K562 (cell line): ENCODE results near the gene GABPB2. TPM values are rescaled to one million over a fixed set of nuclear protein-coding genes. Genes with fewer than 3 reads are reported as not detected.

Experiments used
- ATF7 ChIP-seq: fragments of 450-650 bp; IDR thresholded peaks from 2 replicates; pipeline ENCODE4 v1.7.1; 2014; ENCODE audit warnings: mild to moderate bottlenecking, moderate library complexity
- BRF1 ChIP-seq: IDR thresholded peaks from 3 replicates; pipeline ENCODE4 v1.6.1; 2011; ENCODE audit warnings: borderline replicate concordance, mild to moderate bottlenecking; ENCODE audit not compliant: insufficient read length; ENCODE audit errors: extremely low read depth
- CHCHD3 ChIP-seq: fragments of 250-450 bp; sonication (Bioruptor Pico); IDR thresholded peaks from 2 replicates; pipeline ENCODE4 v2.1.2; 2022; ENCODE audit warnings: mild to moderate bottlenecking
- ETV5 ChIP-seq: sonication (generic); formaldehyde crosslinking; IDR thresholded peaks from 2 replicates; pipeline ENCODE4 v1.4.0; 2020; ENCODE audit warnings: low read depth, mild to moderate bottlenecking, missing genetic modification reagents
- HDAC1 ChIP-seq, 2 experiments: fragments of 450-650 bp; IDR thresholded peaks; 2 replicates each; pipeline ENCODE4 v1.6.1; 2016 to 2017; ENCODE audit warnings: inconsistent platforms in 1 of 2, mild to moderate bottlenecking in 1 of 2, moderate library complexity in 1 of 2
- KLF10 ChIP-seq: fragments of 250-450 bp; sonication (Bioruptor Pico); IDR thresholded peaks from 2 replicates; pipeline ENCODE4 v1.6.1; 2021; ENCODE audit warnings: matching md5 sums
- MIER1 ChIP-seq: fragments of 450-650 bp; IDR thresholded peaks from 2 replicates; pipeline ENCODE4 v1.6.1; 2016; ENCODE audit warnings: antibody characterized with exemption, mild to moderate bottlenecking, low read depth
- NFE2L1 ChIP-seq: fragments of 450-650 bp; IDR thresholded peaks from 2 replicates; pipeline ENCODE4 v1.6.1; 2016; ENCODE audit warnings: missing genetic modification characterization, low read depth, mild to moderate bottlenecking, missing compliant biosample characterization, moderate library complexity, borderline replicate concordance
- PHB ChIP-seq: fragments of 250-450 bp; sonication (Bioruptor Pico); IDR thresholded peaks from 2 replicates; pipeline ENCODE4 v1.5.0; 2021
- RBM39 ChIP-seq: fragments of 200-400 bp; formaldehyde crosslinking; optimal IDR thresholded peaks from 2 replicates; pipeline ENCODE3; 2018; ENCODE audit warnings: low read depth, low read length
- RFX7 ChIP-seq: fragments of 250-450 bp; sonication (Bioruptor Pico); IDR thresholded peaks from 2 replicates; pipeline ENCODE4 v1.5.1; 2021; ENCODE audit warnings: mild to moderate bottlenecking
- SMAD1 ChIP-seq: fragments of 150-350 bp; IDR thresholded peaks from 2 replicates; pipeline ENCODE4 v1.6.1; 2014; ENCODE audit warnings: low read length, low read depth; ENCODE audit not compliant: partially characterized antibody
- ZNF263 ChIP-seq: sonication (generic); formaldehyde crosslinking; IDR thresholded peaks from 2 replicates; pipeline ENCODE4 v1.8.0; 2022; ENCODE audit warnings: mild to moderate bottlenecking, missing genetic modification reagents, borderline replicate concordance
- ZNF785 ChIP-seq: fragments of 250-450 bp; sonication (Bioruptor Pico); IDR thresholded peaks from 2 replicates; pipeline ENCODE4 v1.4.0; 2020; ENCODE audit warnings: mild to moderate bottlenecking
- polyA plus RNA-seq, 8 experiments: library from polyadenylated mRNA; depleted of rRNA in 4 of 8; stranded (reverse) in 5 of 8; unstranded in 3 of 8; fragments of >200 nt; fragmentation: Nextera tagmentation in 2 of 8; fragmentation: Illumina TruSeq in 1 of 8; extraction: Ambion mirVana in 2 of 8; extraction: Trizol in 1 of 8; gene quantifications; 2 replicates each; pipeline versions ENCODE4 v1.2.1 to v1.2.3, GENCODE V29; 2011 to 2014; ENCODE audit warnings: inconsistent platforms in 1 of 8, missing spikeins in 1 of 8
- total RNA-seq, 7 experiments: library from RNA; depleted of rRNA in 6 of 7; stranded (reverse); fragments of >200 nt in 6 of 7; fragmentation: Illumina TruSeq in 2 of 7; extraction: Trizol in 2 of 7; gene quantifications; 2 replicates each; pipeline versions ENCODE4 v1.2.1 to v1.2.3, GENCODE V29; 2011 to 2021; ENCODE audit warnings: low replicate concordance in 1 of 7
- TF ChIP-seq, protein P1 (sequence below), 2 experiments: IDR thresholded peaks; 2 replicates each; pipeline ENCODE4 v1.6.1; 2012; ENCODE audit warnings: improper control_type of control experiment in 2 of 2, low read depth in 2 of 2, low read length in 2 of 2, borderline replicate concordance in 1 of 2
- TF ChIP-seq, protein P2 (sequence below): fragments of 450-650 bp; IDR thresholded peaks from 2 replicates; pipeline ENCODE4 v1.6.1; 2016
- TF ChIP-seq, protein P3 (sequence below), 2 experiments: fragments of 450-650 bp; IDR thresholded peaks; 2 replicates each; pipeline ENCODE4 v1.6.1; 2016; ENCODE audit warnings: mild to moderate bottlenecking in 2 of 2, borderline replicate concordance in 1 of 2, low read depth in 1 of 2, moderate library complexity in 1 of 2

The GABPB2 gene
- total and polyA plus RNA-seq, 9 of the 15 experiments (the other 6 are each of a cell fraction or from before 2014, with no cell fraction given): 2.2 to 13.3 (median 6.1) TPM

DNA sequence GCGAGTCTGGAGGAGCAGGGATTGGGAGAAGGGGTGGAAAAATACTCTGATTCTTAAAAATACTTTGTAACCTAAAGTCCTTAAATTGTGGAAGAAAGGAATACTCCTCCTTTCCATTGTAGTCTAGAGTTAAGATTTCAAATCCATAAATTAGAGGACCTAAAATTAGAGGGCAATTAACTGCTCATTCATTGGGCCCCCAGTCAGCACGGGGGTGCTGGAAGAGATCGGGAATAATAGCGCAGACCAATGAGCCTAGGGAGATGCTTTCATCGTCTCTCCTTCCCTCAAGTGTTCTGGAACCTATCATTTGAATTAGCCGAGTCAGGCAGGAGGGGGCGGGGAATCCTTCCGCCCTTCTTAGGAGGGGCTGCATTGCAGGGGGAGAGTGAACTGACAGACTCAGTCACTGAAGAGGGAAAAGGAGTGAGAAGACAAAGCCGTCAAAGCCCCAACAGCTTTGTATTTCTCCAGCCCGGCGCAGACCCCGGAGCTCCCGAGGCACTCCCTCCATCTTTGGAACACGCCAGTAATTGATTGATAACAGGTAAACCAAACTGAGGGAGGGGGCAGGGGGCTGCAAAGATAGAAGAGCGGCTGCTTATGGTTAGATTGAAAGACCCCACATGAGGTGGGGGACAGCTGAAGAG lies 10.4 kb upstream of the GABPB2 start, which contains the start of gene MLLT11 (continued):
- TF ChIP-seq BRF1 (no peak), RBM39 (no peak), CHCHD3 (CRISPR knock-in tag) (no peak), NFE2L1 (tag) (no peak), SMAD1 (no peak), PHB (CRISPR knock-in tag) (no peak), ZNF263 (CRISPR knock-in tag) (0 out of 2 replicates have a peak, but pooled peaks have one; percentile 17), MIER1 (peak; percentile 9; the same call in 1 of the 2 replicates), ZNF785 (CRISPR knock-in tag) (no peak), HDAC1 (IDR thresholded peaks at IDR 0.05) (peak in 1 of 2 experiments; percentile 34; a peak in 1 of 4 replicates), ETV5 (CRISPR knock-in tag) (peak; percentile 48; the same call in 1 of the 2 replicates), KLF10 (CRISPR knock-in tag) (no peak), RFX7 (CRISPR knock-in tag) (no peak), ATF7 (peak; percentile 9; the same call in 1 of the 2 replicates)
- TF ChIP-seq, protein P1, sequence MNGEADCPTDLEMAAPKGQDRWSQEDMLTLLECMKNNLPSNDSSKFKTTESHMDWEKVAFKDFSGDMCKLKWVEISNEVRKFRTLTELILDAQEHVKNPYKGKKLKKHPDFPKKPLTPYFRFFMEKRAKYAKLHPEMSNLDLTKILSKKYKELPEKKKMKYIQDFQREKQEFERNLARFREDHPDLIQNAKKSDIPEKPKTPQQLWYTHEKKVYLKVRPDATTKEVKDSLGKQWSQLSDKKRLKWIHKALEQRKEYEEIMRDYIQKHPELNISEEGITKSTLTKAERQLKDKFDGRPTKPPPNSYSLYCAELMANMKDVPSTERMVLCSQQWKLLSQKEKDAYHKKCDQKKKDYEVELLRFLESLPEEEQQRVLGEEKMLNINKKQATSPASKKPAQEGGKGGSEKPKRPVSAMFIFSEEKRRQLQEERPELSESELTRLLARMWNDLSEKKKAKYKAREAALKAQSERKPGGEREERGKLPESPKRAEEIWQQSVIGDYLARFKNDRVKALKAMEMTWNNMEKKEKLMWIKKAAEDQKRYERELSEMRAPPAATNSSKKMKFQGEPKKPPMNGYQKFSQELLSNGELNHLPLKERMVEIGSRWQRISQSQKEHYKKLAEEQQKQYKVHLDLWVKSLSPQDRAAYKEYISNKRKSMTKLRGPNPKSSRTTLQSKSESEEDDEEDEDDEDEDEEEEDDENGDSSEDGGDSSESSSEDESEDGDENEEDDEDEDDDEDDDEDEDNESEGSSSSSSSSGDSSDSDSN (IDR thresholded peaks at IDR 0.05; ENCODE audit: borderline replicate concordance in 1 of 2, low read depth in 2 of 2, low read length in 2 of 2): peak in 1 of 2 experiments; percentile 49; a peak in 1 of 4 replicates
- TF ChIP-seq, protein P2, sequence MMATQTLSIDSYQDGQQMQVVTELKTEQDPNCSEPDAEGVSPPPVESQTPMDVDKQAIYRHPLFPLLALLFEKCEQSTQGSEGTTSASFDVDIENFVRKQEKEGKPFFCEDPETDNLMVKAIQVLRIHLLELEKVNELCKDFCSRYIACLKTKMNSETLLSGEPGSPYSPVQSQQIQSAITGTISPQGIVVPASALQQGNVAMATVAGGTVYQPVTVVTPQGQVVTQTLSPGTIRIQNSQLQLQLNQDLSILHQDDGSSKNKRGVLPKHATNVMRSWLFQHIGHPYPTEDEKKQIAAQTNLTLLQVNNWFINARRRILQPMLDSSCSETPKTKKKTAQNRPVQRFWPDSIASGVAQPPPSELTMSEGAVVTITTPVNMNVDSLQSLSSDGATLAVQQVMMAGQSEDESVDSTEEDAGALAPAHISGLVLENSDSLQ: peak; percentile 47
- TF ChIP-seq, protein P3, sequence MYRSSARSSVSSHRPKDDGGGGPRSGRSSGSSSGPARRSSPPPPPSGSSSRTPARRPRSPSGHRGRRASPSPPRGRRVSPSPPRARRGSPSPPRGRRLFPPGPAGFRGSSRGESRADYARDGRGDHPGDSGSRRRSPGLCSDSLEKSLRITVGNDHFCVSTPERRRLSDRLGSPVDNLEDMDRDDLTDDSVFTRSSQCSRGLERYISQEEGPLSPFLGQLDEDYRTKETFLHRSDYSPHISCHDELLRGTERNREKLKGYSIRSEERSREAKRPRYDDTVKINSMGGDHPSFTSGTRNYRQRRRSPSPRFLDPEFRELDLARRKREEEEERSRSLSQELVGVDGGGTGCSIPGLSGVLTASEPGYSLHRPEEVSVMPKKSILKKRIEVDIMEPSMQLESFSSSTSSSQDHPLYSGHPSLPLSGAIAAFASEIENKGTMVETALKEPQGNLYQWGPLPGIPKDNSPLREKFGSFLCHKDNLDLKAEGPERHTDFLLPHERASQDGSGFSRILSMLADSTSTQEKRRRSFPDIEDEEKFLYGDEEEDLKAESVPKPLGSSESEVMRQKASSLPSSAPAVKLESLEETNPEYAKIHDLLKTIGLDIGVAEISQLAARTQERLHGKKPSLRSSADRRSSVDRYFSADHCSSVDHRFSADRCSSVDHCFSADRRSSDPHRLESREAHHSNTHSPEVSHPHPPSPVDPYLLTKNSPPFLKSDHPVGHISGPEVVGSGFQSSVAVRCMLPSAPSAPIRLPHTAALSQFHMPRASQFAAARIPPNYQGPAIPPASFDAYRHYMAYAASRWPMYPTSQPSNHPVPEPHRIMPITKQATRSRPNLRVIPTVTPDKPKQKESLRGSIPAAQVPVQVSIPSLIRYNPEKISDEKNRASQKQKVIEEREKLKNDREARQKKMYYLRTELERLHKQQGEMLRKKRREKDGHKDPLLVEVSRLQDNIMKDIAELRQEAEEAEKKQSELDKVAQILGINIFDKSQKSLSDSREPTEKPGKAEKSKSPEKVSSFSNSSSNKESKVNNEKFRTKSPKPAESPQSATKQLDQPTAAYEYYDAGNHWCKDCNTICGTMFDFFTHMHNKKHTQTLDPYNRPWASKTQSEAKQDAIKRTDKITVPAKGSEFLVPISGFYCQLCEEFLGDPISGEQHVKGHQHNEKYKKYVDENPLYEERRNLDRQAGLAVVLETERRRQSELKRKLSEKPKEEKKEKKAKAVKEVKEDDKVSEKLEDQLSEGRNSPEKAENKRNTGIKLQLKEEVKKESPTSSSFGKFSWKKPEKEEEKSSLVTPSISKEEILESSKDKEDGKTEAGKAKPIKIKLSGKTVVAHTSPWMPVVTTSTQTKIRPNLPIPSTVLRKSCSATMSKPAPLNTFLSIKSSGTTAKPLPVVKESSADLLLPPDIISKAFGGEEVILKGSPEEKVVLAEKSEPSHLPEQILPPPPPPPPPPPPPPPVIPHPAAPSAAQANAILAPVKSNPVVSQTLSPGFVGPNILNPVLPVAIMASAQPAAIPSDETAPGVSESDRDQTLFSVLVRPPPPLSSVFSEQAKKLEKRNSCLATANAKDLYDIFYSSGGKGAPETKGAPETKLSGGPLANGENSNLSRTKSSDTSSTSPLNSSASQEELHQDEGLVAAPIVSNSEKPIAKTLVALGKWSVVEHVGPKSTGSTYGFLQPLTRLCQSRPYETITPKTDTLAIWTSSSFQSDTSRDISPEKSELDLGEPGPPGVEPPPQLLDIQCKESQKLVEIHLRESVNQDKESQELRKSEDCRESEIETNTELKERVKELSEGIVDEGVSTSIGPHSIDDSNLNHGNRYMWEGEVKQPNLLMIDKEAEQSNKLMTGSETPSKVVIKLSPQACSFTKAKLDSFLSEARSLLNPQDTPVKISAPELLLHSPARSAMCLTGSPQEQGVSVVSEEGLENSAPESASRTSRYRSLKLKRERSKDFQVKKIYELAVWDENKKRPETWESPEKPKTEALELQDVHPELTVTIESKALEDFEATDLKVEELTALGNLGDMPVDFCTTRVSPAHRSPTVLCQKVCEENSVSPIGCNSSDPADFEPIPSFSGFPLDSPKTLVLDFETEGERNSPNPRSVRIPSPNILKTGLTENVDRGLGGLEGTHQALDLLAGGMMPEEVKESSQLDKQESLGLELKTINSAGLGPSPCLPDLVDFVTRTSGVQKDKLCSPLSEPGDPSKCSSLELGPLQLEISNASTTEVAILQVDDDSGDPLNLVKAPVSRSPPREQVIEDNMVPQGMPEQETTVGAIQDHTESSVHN (IDR thresholded peaks at IDR 0.05; ENCODE audit: borderline replicate concordance in 1 of 2, low read depth in 1 of 2): no peak
